Measurements from ENCODE around the gene IFI27L1.

GRCh38 chr14:94110552-94111181 lies 29.6 kb downstream of the IFI27L1 start, which contains the start of gene IFI27:
- TF ChIP-seq CTCF (conservative IDR thresholded peaks at IDR 0.05 in 1 of 2, IDR thresholded peaks at IDR 0.05 in 1 of 2; ENCODE audit: low read depth in 1 of 2, low read length in 2 of 2): no peak
- no peak for TF ChIP-seq EZH2 (IDR thresholded peaks at IDR 0.05; ENCODE audit: low read length, missing control alignments)

Data from fibroblast of lung (primary cell).